Measurements from ENCODE around the gene STK17B. TPM values are rescaled to one million over a fixed set of nuclear protein-coding genes. Genes with fewer than 3 reads are reported as not detected.
A peak's percentile ranks its signal among the peaks of the same experiment; 100 is the strongest.

Gene STK17B
- total and polyA plus RNA-seq, 2 of the 13 experiments (the other 11 are each of a cell fraction or from before 2014, with no cell fraction given) = 1.6 to 4.5 TPM

DNA sequence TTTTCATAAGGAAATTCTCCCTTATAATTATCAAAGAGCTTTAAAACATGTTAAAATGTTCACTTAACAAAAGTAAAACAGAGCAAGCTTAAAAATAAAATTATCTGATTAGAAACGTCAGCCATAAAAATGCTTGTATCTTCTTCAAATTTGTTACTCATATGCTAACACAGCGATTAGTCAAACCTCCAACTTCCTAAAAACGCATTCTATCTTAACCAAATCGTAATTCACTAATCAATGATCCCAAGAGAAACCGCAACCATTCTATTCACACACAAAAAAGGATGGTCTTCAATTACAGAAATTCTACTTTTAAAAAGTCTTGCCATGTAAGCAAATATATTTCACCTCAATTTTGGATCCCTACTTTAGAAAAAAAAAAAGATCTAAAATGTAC, 1.9 kb downstream of the STK17B start:
- ChIA-PET CTCF (ENCODE audit: low intra/inter-chr PET ratio, low total read pairs) (no interaction called here), POLR2A (no interaction called here)
- no peak for FAIRE-seq
- no peak overlapping the region for H3K9ac ChIP-seq (ENCODE audit: insufficient read depth, low read depth, low read length)
- ATAC-seq = no peak
- H3K4me3 ChIP-seq (replicated peaks in 1 of 3; ENCODE audit: insufficient read depth in 1 of 3, low read depth in 2 of 3, low read length in 3 of 3) = peak overlapping the region in 1 of 3 experiments; percentile 84; a peak in 4 of 6 replicates
- H3K27me3 ChIP-seq (ENCODE audit: control insufficient read depth in 1 of 2, insufficient read depth in 2 of 2, low read length in 2 of 2) = peaks cover 3 to 24% of the 10 kb centered on the region in 2 experiments; a peak in 4 of 5 replicates
- DNase-seq (ENCODE audit: low spot score) = no peak
- H3K36me3 ChIP-seq (replicated peaks in 1 of 2; ENCODE audit: control insufficient read depth in 1 of 2, insufficient read depth in 2 of 2, low read length in 2 of 2) = no peaks in the 10 kb centered on the region
- H3K79me2 ChIP-seq (ENCODE audit: insufficient read depth, low read length) = no peaks in the 10 kb centered on the region
- 86% methylated on average over 5 of the region's 5 CpGs for WGBS (ENCODE audit: low lambda C conversion rate)
- in situ Hi-C loops (cut with HindIII; ENCODE audit: extremely low pct_ligation_motif_present, low pct_unique_long_range_greater_than_20kb) = no loop called here
- H3K4me1 ChIP-seq (ENCODE audit: insufficient read depth, low read length) = peaks cover 16% of the 10 kb centered on the region
- no peak overlapping the region for H2AFZ ChIP-seq (ENCODE audit: low read length)
- intact Hi-C loops (cut with micrococcal nuclease; ENCODE audit: unreplicated experiment) = no loop called here
- H3K4me2 ChIP-seq (ENCODE audit: low read depth, low read length) = peak overlapping the region; percentile 78
- H3K9me3 ChIP-seq (ENCODE audit: low read length) = no peaks in the 10 kb centered on the region
- BruUV-seq (replicated peaks) = no TSS peak
- H4K20me1 ChIP-seq (ENCODE audit: insufficient read depth, low read length) = no peaks in the 10 kb centered on the region
- no peak overlapping the region for H3K27ac ChIP-seq (ENCODE audit: extremely low read length, insufficient read depth, low read length)
- TF ChIP-seq ISL2 (CRISPR knock-in tag; IDR thresholded peaks at IDR 0.05) (no peak), ZNF615 (CRISPR knock-in tag; IDR thresholded peaks at IDR 0.05; ENCODE audit: borderline replicate concordance) (no peak), TBX2 (CRISPR knock-in tag; IDR thresholded peaks at IDR 0.05; ENCODE audit: borderline replicate concordance) (no peak), ARID2 (CRISPR knock-in tag; IDR thresholded peaks at IDR 0.05; ENCODE audit: borderline replicate concordance) (no peak), RORA (CRISPR knock-in tag; IDR thresholded peaks at IDR 0.05) (no peak)
- TF ChIP-seq, protein P1, sequence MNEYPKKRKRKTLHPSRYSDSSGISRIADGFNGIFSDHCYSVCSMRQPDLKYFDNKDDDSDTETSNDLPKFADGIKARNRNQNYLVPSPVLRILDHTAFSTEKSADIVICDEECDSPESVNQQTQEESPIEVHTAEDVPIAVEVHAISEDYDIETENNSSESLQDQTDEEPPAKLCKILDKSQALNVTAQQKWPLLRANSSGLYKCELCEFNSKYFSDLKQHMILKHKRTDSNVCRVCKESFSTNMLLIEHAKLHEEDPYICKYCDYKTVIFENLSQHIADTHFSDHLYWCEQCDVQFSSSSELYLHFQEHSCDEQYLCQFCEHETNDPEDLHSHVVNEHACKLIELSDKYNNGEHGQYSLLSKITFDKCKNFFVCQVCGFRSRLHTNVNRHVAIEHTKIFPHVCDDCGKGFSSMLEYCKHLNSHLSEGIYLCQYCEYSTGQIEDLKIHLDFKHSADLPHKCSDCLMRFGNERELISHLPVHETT (CRISPR knock-in tag; conservative IDR thresholded peaks at IDR 0.05) = no peak
- TF ChIP-seq, protein P2, sequence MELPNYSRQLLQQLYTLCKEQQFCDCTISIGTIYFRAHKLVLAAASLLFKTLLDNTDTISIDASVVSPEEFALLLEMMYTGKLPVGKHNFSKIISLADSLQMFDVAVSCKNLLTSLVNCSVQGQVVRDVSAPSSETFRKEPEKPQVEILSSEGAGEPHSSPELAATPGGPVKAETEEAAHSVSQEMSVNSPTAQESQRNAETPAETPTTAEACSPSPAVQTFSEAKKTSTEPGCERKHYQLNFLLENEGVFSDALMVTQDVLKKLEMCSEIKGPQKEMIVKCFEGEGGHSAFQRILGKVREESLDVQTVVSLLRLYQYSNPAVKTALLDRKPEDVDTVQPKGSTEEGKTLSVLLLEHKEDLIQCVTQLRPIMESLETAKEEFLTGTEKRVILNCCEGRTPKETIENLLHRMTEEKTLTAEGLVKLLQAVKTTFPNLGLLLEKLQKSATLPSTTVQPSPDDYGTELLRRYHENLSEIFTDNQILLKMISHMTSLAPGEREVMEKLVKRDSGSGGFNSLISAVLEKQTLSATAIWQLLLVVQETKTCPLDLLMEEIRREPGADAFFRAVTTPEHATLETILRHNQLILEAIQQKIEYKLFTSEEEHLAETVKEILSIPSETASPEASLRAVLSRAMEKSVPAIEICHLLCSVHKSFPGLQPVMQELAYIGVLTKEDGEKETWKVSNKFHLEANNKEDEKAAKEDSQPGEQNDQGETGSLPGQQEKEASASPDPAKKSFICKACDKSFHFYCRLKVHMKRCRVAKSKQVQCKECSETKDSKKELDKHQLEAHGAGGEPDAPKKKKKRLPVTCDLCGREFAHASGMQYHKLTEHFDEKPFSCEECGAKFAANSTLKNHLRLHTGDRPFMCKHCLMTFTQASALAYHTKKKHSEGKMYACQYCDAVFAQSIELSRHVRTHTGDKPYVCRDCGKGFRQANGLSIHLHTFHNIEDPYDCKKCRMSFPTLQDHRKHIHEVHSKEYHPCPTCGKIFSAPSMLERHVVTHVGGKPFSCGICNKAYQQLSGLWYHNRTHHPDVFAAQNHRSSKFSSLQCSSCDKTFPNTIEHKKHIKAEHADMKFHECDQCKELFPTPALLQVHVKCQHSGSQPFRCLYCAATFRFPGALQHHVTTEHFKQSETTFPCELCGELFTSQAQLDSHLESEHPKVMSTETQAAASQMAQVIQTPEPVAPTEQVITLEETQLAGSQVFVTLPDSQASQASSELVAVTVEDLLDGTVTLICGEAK (IDR thresholded peaks at IDR 0.05) = no peak
- TF ChIP-seq, protein P2 (CRISPR knock-in tag; IDR thresholded peaks at IDR 0.05) = no peak
- TF ChIP-seq, protein P3, sequence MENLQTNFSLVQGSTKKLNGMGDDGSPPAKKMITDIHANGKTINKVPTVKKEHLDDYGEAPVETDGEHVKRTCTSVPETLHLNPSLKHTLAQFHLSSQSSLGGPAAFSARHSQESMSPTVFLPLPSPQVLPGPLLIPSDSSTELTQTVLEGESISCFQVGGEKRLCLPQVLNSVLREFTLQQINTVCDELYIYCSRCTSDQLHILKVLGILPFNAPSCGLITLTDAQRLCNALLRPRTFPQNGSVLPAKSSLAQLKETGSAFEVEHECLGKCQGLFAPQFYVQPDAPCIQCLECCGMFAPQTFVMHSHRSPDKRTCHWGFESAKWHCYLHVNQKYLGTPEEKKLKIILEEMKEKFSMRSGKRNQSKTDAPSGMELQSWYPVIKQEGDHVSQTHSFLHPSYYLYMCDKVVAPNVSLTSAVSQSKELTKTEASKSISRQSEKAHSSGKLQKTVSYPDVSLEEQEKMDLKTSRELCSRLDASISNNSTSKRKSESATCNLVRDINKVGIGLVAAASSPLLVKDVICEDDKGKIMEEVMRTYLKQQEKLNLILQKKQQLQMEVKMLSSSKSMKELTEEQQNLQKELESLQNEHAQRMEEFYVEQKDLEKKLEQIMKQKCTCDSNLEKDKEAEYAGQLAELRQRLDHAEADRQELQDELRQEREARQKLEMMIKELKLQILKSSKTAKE (CRISPR knock-in tag; IDR thresholded peaks at IDR 0.05; ENCODE audit: borderline replicate concordance) = no peak
- TF ChIP-seq, protein P4, sequence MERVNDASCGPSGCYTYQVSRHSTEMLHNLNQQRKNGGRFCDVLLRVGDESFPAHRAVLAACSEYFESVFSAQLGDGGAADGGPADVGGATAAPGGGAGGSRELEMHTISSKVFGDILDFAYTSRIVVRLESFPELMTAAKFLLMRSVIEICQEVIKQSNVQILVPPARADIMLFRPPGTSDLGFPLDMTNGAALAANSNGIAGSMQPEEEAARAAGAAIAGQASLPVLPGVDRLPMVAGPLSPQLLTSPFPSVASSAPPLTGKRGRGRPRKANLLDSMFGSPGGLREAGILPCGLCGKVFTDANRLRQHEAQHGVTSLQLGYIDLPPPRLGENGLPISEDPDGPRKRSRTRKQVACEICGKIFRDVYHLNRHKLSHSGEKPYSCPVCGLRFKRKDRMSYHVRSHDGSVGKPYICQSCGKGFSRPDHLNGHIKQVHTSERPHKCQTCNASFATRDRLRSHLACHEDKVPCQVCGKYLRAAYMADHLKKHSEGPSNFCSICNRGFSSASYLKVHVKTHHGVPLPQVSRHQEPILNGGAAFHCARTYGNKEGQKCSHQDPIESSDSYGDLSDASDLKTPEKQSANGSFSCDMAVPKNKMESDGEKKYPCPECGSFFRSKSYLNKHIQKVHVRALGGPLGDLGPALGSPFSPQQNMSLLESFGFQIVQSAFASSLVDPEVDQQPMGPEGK (CRISPR knock-in tag; IDR thresholded peaks at IDR 0.05) = no peak

Data from HepG2 (cell line).